H1 (cell line): ENCODE data around the gene SESN1. TPM values are rescaled to one million over a fixed set of nuclear protein-coding genes. Genes with fewer than 3 reads are reported as not detected.

Source experiments
- CTCF ChIA-PET: fragments of 300-600 bp; sonication (Branson Sonifier 250); formaldehyde crosslinking; loops from one replicate; lab custom pipeline; 2021; ENCODE audit not compliant: partially characterized antibody; lab: Charles Lee
- POLR2A ChIA-PET: fragments of 300-600 bp; sonication (Branson Sonifier 250); formaldehyde crosslinking; loops from one replicate; lab custom pipeline; 2021; ENCODE audit warnings: inconsistent platforms; ENCODE audit not compliant: partially characterized antibody; lab: Charles Lee
- DNase-seq, 2 experiments: peaks; one replicate each; pipeline versions ENCODE4 v3.0.0 to v3.0.0-alpha.2; 2010 to 2022; ENCODE audit warnings: low spot score in 2 of 2, low read depth in 1 of 2, mixed read lengths in 1 of 2
- FAIRE-seq: peaks from 2 replicates; lab custom pipeline; 2011; peaks lifted over from hg19 to GRCh38; lab: Jason Lieb, UNC
- H2AFZ ChIP-seq: 2 replicates; pipeline ENCODE4 v1.8.1; 2012; ENCODE audit warnings: low read length, inconsistent platforms
- H2AK5ac ChIP-seq: 2 replicates; pipeline ENCODE4 v1.6.1; 2013; ENCODE audit warnings: low read depth, low read length
- H2BK120ac ChIP-seq: replicated peaks from 2 replicates; pipeline ENCODE3; 2013; ENCODE audit warnings: low read depth, low read length, inconsistent platforms
- H2BK12ac ChIP-seq: 2 replicates; pipeline ENCODE4 v1.6.1; 2013; ENCODE audit warnings: low read depth, low read length
- H2BK15ac ChIP-seq: 2 replicates; pipeline ENCODE4 v1.6.1; 2013; ENCODE audit warnings: low read length
- H2BK20ac ChIP-seq: 2 replicates; pipeline ENCODE4 v1.6.1; 2013; ENCODE audit warnings: low read length
- H2BK5ac ChIP-seq: 2 replicates; pipeline ENCODE4 v1.6.1; 2013; ENCODE audit warnings: low read depth, low read length
- H3K14ac ChIP-seq: 2 replicates; pipeline ENCODE4 v1.6.1; 2013; ENCODE audit warnings: inconsistent platforms; ENCODE audit not compliant: insufficient read length
- H3K18ac ChIP-seq: 2 replicates; pipeline ENCODE4 v1.6.1; 2013; ENCODE audit warnings: low read length; ENCODE audit errors: extremely low read depth
- H3K23ac ChIP-seq: 2 replicates; pipeline ENCODE4 v1.6.1; 2013; ENCODE audit warnings: inconsistent platforms; ENCODE audit not compliant: insufficient read length
- H3K23me2 ChIP-seq: 2 replicates; pipeline ENCODE4 v1.6.1; 2013; ENCODE audit warnings: low read depth, low read length
- H3K27ac ChIP-seq: 2 replicates; pipeline ENCODE4 v1.6.1; 2011; ENCODE audit warnings: low read depth, low read length, inconsistent platforms
- H3K27me3 ChIP-seq, 4 experiments: replicated peaks in 1 of 4; 1 replicate in 1 of 4; 2 replicates in 3 of 4; pipeline versions ENCODE4 v1.6.1 to v1.8.1; 2011 to 2013; ENCODE audit warnings: low read length in 3 of 4, mild to moderate bottlenecking in 3 of 4, inconsistent platforms in 2 of 4, mixed read lengths in 2 of 4, moderate library complexity in 1 of 4; ENCODE audit not compliant: control insufficient read depth in 3 of 4, insufficient read depth in 3 of 4; ENCODE audit errors: extremely low read depth in 1 of 4
- H3K36me3 ChIP-seq, 4 experiments: 2 replicates each; pipeline versions ENCODE4 v1.6.1 to v1.8.1; 2011 to 2013; ENCODE audit warnings: mild to moderate bottlenecking in 4 of 4, low read length in 3 of 4, moderate library complexity in 2 of 4, control low read depth in 1 of 4, inconsistent platforms in 1 of 4; ENCODE audit not compliant: insufficient read depth in 4 of 4, control insufficient read depth in 2 of 4
- H3K4ac ChIP-seq: replicated peaks from 2 replicates; pipeline ENCODE3; 2013; ENCODE audit warnings: low read length, low read depth, mixed read lengths, inconsistent platforms; ENCODE audit not compliant: insufficient read length
- H3K4me1 ChIP-seq, 4 experiments: replicated peaks in 1 of 4; 1 replicate in 1 of 4; 2 replicates in 3 of 4; pipeline versions ENCODE4 v1.6.1 to v1.8.1; 2011 to 2013; ENCODE audit warnings: low read length in 3 of 4, inconsistent platforms in 2 of 4, mixed read lengths in 1 of 4; ENCODE audit not compliant: insufficient read depth in 4 of 4, control insufficient read depth in 3 of 4
- H3K4me2 ChIP-seq, 2 experiments: 2 replicates each; pipeline versions ENCODE4 v1.6.1 to v1.8.1; 2011 to 2013; ENCODE audit warnings: low read depth in 2 of 2, low read length in 2 of 2, control low read depth in 1 of 2, inconsistent platforms in 1 of 2, mild to moderate bottlenecking in 1 of 2; ENCODE audit not compliant: insufficient read depth in 1 of 2
- H3K4me3 ChIP-seq, 4 experiments: fragments of 200-600, 300-600 bp in 1 of 4; sonication (generic), shearing (Covaris generic), sonication (Bioruptor Twin) in 1 of 4; 2 replicates each; pipeline versions ENCODE4 v1.5.1 to v1.8.1; 2011 to 2016; ENCODE audit warnings: low read length in 4 of 4, low read depth in 3 of 4, control low read depth in 2 of 4, inconsistent platforms in 2 of 4, mild to moderate bottlenecking in 2 of 4, mixed read lengths in 1 of 4, moderate library complexity in 1 of 4; ENCODE audit not compliant: insufficient read depth in 2 of 4; ENCODE audit errors: extremely low read depth in 1 of 4
- H3K56ac ChIP-seq: replicated peaks from 2 replicates; pipeline ENCODE3; 2013; ENCODE audit warnings: low read depth, mild to moderate bottlenecking, mixed read lengths, low read length, inconsistent platforms; ENCODE audit not compliant: insufficient read length
- H3K79me1 ChIP-seq: 2 replicates; pipeline ENCODE4 v1.6.1; 2013; ENCODE audit warnings: low read depth, low read length, control low read depth
- H3K79me2 ChIP-seq, 2 experiments: 2 replicates each; pipeline versions ENCODE4 v1.6.1 to v1.8.1; 2012 to 2013; ENCODE audit warnings: low read length in 2 of 2, mild to moderate bottlenecking in 2 of 2, inconsistent platforms in 1 of 2; ENCODE audit not compliant: insufficient read depth in 2 of 2, control insufficient read depth in 1 of 2
- H3K9ac ChIP-seq, 4 experiments: replicated peaks in 1 of 4; 1 replicate in 1 of 4; 2 replicates in 3 of 4; pipeline versions ENCODE4 v1.6.1 to v1.8.1; 2011 to 2013; ENCODE audit warnings: low read depth in 3 of 4, low read length in 3 of 4, control low read depth in 2 of 4, mild to moderate bottlenecking in 2 of 4, moderate library complexity in 2 of 4, inconsistent platforms in 1 of 4; ENCODE audit errors: extremely low read depth in 1 of 4
- H3K9me3 ChIP-seq, 2 experiments: 2 replicates each; pipeline versions ENCODE4 v1.6.1 to v1.8.1; 2012 to 2013; ENCODE audit warnings: mild to moderate bottlenecking in 2 of 2, moderate library complexity in 2 of 2, control low read depth in 1 of 2, inconsistent platforms in 1 of 2, low read depth in 1 of 2, low read length in 1 of 2, mixed read lengths in 1 of 2; ENCODE audit not compliant: insufficient read depth in 2 of 2
- H4K20me1 ChIP-seq, 2 experiments: replicated peaks in 1 of 2; 2 replicates each; pipeline versions ENCODE3 to v1.8.1; 2011 to 2013; ENCODE audit warnings: inconsistent platforms in 2 of 2, low read length in 2 of 2, mild to moderate bottlenecking in 1 of 2; ENCODE audit not compliant: insufficient read depth in 2 of 2, control insufficient read depth in 1 of 2
- H4K5ac ChIP-seq: 2 replicates; pipeline ENCODE4 v1.6.1; 2013; ENCODE audit warnings: low read length, low read depth, mixed read lengths, inconsistent platforms; ENCODE audit not compliant: insufficient read length
- H4K8ac ChIP-seq: 2 replicates; pipeline ENCODE4 v1.8.0; 2013; ENCODE audit warnings: mild to moderate bottlenecking, moderate library complexity, low read length, inconsistent platforms; ENCODE audit not compliant: insufficient read depth; ENCODE audit errors: extremely low read depth
- H4K91ac ChIP-seq: replicated peaks from 2 replicates; pipeline ENCODE3; 2013; ENCODE audit warnings: low read length, mixed read lengths, inconsistent platforms; ENCODE audit not compliant: insufficient read length
- BCL11A ChIP-seq, 2 experiments: IDR thresholded peaks; one replicate each; pipeline ENCODE4 v1.6.1; 2011; ENCODE audit warnings: low read depth in 2 of 2, low read length in 2 of 2, mild to moderate bottlenecking in 2 of 2
- CEBPB ChIP-seq: IDR thresholded peaks from 2 replicates; pipeline ENCODE4 v1.6.1; 2012; ENCODE audit warnings: low read depth, low read length
- KDM4A ChIP-seq: IDR thresholded peaks from one replicate; pipeline ENCODE4 v1.7.1; 2012; ENCODE audit warnings: low read depth, mild to moderate bottlenecking, moderate library complexity, low read length, inconsistent platforms; ENCODE audit not compliant: severe bottlenecking
- WGBS, 2 experiments: shearing (Covaris generic) in 1 of 2; methylation state at CpG; one replicate each; pipeline versions ENCODE4 v1.1.6 to v1.1.7; 2013 to 2015; ENCODE audit warnings: low lambda C conversion rate in 2 of 2, mixed read lengths in 2 of 2, inconsistent platforms in 1 of 2, low coverage in 1 of 2, missing lambda C conversion rate in 1 of 2; ENCODE audit not compliant: insufficient replicate concordance in 2 of 2, insufficient coverage in 1 of 2, insufficient read length in 1 of 2; ENCODE audit errors: extremely low coverage in 1 of 2, missing lambda C conversion rate in 1 of 2; 5-methylcytosine and 5-hydroxymethylcytosine counted together
- polyA plus RNA-seq, 7 experiments: library from polyadenylated mRNA; depleted of rRNA in 3 of 7; stranded (reverse) in 5 of 7; unstranded in 2 of 7; fragments of >200 nt in 5 of 7; fragments of 200-250 nt in 2 of 7; gene quantifications; 1 replicate in 5 of 7; 2 replicates in 1 of 7; 4 replicates in 1 of 7; pipeline versions ENCODE4 v1.2.1 to v1.2.3, GENCODE V29; 2011 to 2013; ENCODE audit warnings: missing spikeins in 2 of 7, mixed read lengths in 2 of 7
- total RNA-seq: library from RNA; stranded (reverse); fragmentation: NEBNext Ultra II Directional; extraction: Animal tissue kit (Norgen Biotek cat#: 25700); gene quantifications from 2 replicates; pipeline ENCODE4 v1.2.1, GENCODE V29; 2021

SESN1 gene
- total and polyA plus RNA-seq, 2 of the 8 experiments (the other 6 are each of a cell fraction or from before 2014, with no cell fraction given): 12.8 to 15.6 TPM

DNA sequence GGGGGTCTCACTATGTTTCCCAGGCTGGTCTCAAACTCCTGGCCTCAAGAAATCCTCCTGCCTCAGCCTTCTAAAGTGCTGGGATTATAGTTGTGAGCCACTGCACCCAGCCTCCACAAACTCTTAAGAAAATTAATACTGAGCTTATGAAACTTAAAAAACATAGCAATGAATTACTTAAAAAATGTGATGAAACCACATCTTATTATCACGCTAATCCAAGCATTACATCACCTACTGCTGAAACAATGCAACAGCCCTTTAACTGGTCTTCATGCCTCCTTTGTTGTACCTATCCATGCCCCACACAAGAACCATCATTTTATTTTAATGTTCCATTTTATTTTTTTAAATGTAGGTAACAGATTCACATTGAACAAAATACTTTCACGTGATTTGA is 24.9 kb downstream of the SESN1 start:
- Histone ChIP-seq H3K4ac (no peak overlapping the region), H3K23ac (no peak overlapping the region), H4K20me1 (no peaks in the 10 kb centered on the region), H3K56ac (no peak overlapping the region), H3K36me3 (no peaks in the 10 kb centered on the region), H3K79me1 (no peaks in the 10 kb centered on the region), H2BK20ac (no peak overlapping the region), H2BK5ac (no peak overlapping the region), H3K27me3 (no peaks in the 10 kb centered on the region), H3K14ac (no peak overlapping the region), H3K23me2 (no peaks in the 10 kb centered on the region), H3K4me3 (no peak overlapping the region), H3K27ac (no peak overlapping the region), H3K9ac (no peak overlapping the region), H3K18ac (no peak overlapping the region), H2BK15ac (no peak overlapping the region), H2AK5ac (no peak overlapping the region), H4K8ac (no peak overlapping the region), H3K4me2 (no peak overlapping the region), H3K4me1 (no peaks in the 10 kb centered on the region), H2BK120ac (no peak overlapping the region), H2BK12ac (no peak overlapping the region), H2AFZ (no peak overlapping the region), H4K91ac (no peak overlapping the region), H3K9me3 (no peaks in the 10 kb centered on the region), H4K5ac (no peak overlapping the region), H3K79me2 (no peaks in the 10 kb centered on the region)
- POLR2A ChIA-PET: interaction anchor here (0.9 kb wide), 1 partner anchor 203 kb away, joined by 3 read pairs; no protein-coding TSS in a partner anchor
- DNase-seq (no peak), FAIRE-seq (no peak)
- CTCF ChIA-PET: interaction anchor here (0.6 to 1.4 kb wide), 6 partner anchors 145 to 528 kb away, joined by 3 to 4 read pairs (median 3); no protein-coding TSS in a partner anchor
- 96% methylated on average over 2 of the region's 2 CpGs; no CpG with 5 or more reads in 1 of the 2 experiments for WGBS, 2 experiments
- TF ChIP-seq CEBPB (0 out of 2 replicates have a peak, but pooled peaks have one; percentile 13), BCL11A (IDR thresholded peaks at IDR 0.05; ENCODE audit: low read depth in 2 of 2, low read length in 2 of 2) (no peak), KDM4A (no peak)
